Fibroblast of lung (primary cell): ENCODE measurements around the gene ZSCAN21. TPM values are rescaled to one million over a fixed set of nuclear protein-coding genes. Genes with fewer than 3 reads are reported as not detected.
"Not testable (repeated sequence)": the region's sequence is repeated elsewhere in the genome, so short reads cannot be mapped to it uniquely, and the experiment has no call there.

Source experiments
- DNase-seq, 2 donors: peaks; one replicate each; pipeline versions ENCODE4 v3.0.0 to v3.0.0-alpha.2; 2010; ENCODE audit warnings: low read depth in 2 of 2
- H2AFZ ChIP-seq: 2 replicates; pipeline ENCODE4 v1.5.1; 2012; ENCODE audit warnings: low read length, control low read depth, inconsistent platforms
- H3K27ac ChIP-seq: 2 replicates; pipeline ENCODE4 v1.5.1; 2011; ENCODE audit warnings: low read length, control low read depth; ENCODE audit not compliant: insufficient read depth
- H3K27me3 ChIP-seq: 2 replicates; pipeline ENCODE4 v1.5.1; 2011; ENCODE audit warnings: mild to moderate bottlenecking, low read length; ENCODE audit not compliant: control insufficient read depth, insufficient read depth
- H3K36me3 ChIP-seq: 2 replicates; pipeline ENCODE4 v1.5.1; 2011; ENCODE audit warnings: low read length; ENCODE audit not compliant: control insufficient read depth, insufficient read depth
- H3K4me1 ChIP-seq: 2 replicates; pipeline ENCODE4 v1.5.1; 2011; ENCODE audit warnings: low read length; ENCODE audit not compliant: control insufficient read depth, insufficient read depth; ENCODE audit errors: extremely low read depth
- H3K4me2 ChIP-seq: 2 replicates; pipeline ENCODE4 v1.5.1; 2011; ENCODE audit warnings: low read length, control low read depth; ENCODE audit not compliant: insufficient read depth; ENCODE audit errors: extremely low read depth
- H3K4me3 ChIP-seq, 4 experiments: fragments of 200-600 bp in 1 of 4; sonication (generic) in 1 of 4; replicated peaks in 1 of 4; 2 replicates each; pipeline ENCODE4 v1.5.1; 2011 to 2016; ENCODE audit warnings: low read length in 4 of 4, low read depth in 3 of 4, mild to moderate bottlenecking in 3 of 4, control low read depth in 2 of 4, inconsistent platforms in 1 of 4, mixed read lengths in 1 of 4; ENCODE audit not compliant: insufficient read depth in 1 of 4; ENCODE audit errors: control extremely low read depth in 1 of 4
- H3K79me2 ChIP-seq: 2 replicates; pipeline ENCODE4 v1.5.1; 2012; ENCODE audit warnings: mild to moderate bottlenecking, low read length, inconsistent platforms; ENCODE audit not compliant: control insufficient read depth, insufficient read depth
- H3K9ac ChIP-seq: 2 replicates; pipeline ENCODE4 v1.5.1; 2011; ENCODE audit warnings: mild to moderate bottlenecking, low read length, control low read depth; ENCODE audit not compliant: insufficient read depth
- H3K9me3 ChIP-seq: 2 replicates; pipeline ENCODE4 v1.5.1; 2012; ENCODE audit warnings: low read depth, low read length; ENCODE audit not compliant: control insufficient read depth, insufficient read depth
- H4K20me1 ChIP-seq: 2 replicates; pipeline ENCODE4 v1.5.1; 2011; ENCODE audit warnings: low read length; ENCODE audit not compliant: control insufficient read depth, insufficient read depth; ENCODE audit errors: extremely low read depth
- EZH2 ChIP-seq: IDR thresholded peaks from 2 replicates; pipeline ENCODE4 v1.5.1; 2012; ENCODE audit warnings: low read length, control low read depth, mild to moderate bottlenecking; ENCODE audit errors: missing control alignments
- polyA plus RNA-seq, 2 donors: library from polyadenylated mRNA; depleted of rRNA in 1 of 2; stranded (reverse) in 1 of 2; unstranded in 1 of 2; fragments of >200 nt; gene quantifications; 2 replicates each; pipeline ENCODE4 v1.2.1, GENCODE V29; 2011 to 2012; ENCODE audit warnings: missing spikeins in 1 of 2
- total RNA-seq: library from RNA; depleted of rRNA; stranded (reverse); fragments of >200 nt; gene quantifications from 2 replicates; pipeline ENCODE4 v1.2.1, GENCODE V29; 2014
- TF ChIP-seq, protein P1 (sequence below), 2 donors: IDR thresholded peaks in 1 of 2; conservative IDR thresholded peaks in 1 of 2; 1 replicate in 1 of 2; 2 replicates in 1 of 2; pipeline ENCODE4 v1.5.1; 2011 to 2012; ENCODE audit warnings: low read length in 2 of 2, control low read depth in 1 of 2, inconsistent platforms in 1 of 2, low read depth in 1 of 2, mild to moderate bottlenecking in 1 of 2

The ZSCAN21 gene
- total and polyA plus RNA-seq, 2 donors (not counting 1 experiment from before 2014, with no cell fraction given): 11.1 to 11.3 TPM

- Histone ChIP-seq H3K9ac (no peak overlapping the region), H3K27me3 (no peaks in the 10 kb centered on the region), H3K79me2 (peaks cover 3% of the 10 kb centered on the region), H4K20me1 (no peaks in the 10 kb centered on the region), H3K4me3 (no peak overlapping the region), H2AFZ (no peak overlapping the region), H3K4me1 (no peaks in the 10 kb centered on the region), H3K4me2 (no peak overlapping the region), H3K36me3 (no peaks in the 10 kb centered on the region), H3K27ac (no peak overlapping the region), H3K9me3 (no peaks in the 10 kb centered on the region)
- no peak for DNase-seq
- no peak for TF ChIP-seq EZH2
- TF ChIP-seq, protein P1, sequence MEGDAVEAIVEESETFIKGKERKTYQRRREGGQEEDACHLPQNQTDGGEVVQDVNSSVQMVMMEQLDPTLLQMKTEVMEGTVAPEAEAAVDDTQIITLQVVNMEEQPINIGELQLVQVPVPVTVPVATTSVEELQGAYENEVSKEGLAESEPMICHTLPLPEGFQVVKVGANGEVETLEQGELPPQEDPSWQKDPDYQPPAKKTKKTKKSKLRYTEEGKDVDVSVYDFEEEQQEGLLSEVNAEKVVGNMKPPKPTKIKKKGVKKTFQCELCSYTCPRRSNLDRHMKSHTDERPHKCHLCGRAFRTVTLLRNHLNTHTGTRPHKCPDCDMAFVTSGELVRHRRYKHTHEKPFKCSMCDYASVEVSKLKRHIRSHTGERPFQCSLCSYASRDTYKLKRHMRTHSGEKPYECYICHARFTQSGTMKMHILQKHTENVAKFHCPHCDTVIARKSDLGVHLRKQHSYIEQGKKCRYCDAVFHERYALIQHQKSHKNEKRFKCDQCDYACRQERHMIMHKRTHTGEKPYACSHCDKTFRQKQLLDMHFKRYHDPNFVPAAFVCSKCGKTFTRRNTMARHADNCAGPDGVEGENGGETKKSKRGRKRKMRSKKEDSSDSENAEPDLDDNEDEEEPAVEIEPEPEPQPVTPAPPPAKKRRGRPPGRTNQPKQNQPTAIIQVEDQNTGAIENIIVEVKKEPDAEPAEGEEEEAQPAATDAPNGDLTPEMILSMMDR (conservative IDR thresholded peaks at IDR 0.05 in 1 of 2, IDR thresholded peaks at IDR 0.05 in 1 of 2; ENCODE audit: low read depth in 1 of 2, low read length in 2 of 2): no peak
Observed at GRCh38 chr7:100010901-100011300, 38.7 kb upstream of the ZSCAN21 start.

- no peaks in the 10 kb centered on the region for H4K20me1 ChIP-seq
- TF ChIP-seq, protein P1 (conservative IDR thresholded peaks at IDR 0.05 in 1 of 2, IDR thresholded peaks at IDR 0.05 in 1 of 2; ENCODE audit: low read depth in 1 of 2, low read length in 2 of 2): no peak
- TF ChIP-seq EZH2: no peak
- H3K9me3 ChIP-seq: no peaks in the 10 kb centered on the region
- no peaks in the 10 kb centered on the region for H3K27me3 ChIP-seq
- DNase-seq: no peak
- H3K9ac ChIP-seq: no peak overlapping the region
- H2AFZ ChIP-seq: no peak overlapping the region
- no peaks in the 10 kb centered on the region for H3K4me1 ChIP-seq
- H3K36me3 ChIP-seq: no peaks in the 10 kb centered on the region
- no peak overlapping the region for H3K27ac ChIP-seq
- H3K4me2 ChIP-seq: no peak overlapping the region
- no peak overlapping the region for H3K4me3 ChIP-seq
- peaks cover 9% of the 10 kb centered on the region for H3K79me2 ChIP-seq
Observed at GRCh38 chr7:100011516-100011915, 38.1 kb upstream of the ZSCAN21 start.

GRCh38 chr7:100012385-100013327 is 36.9 kb upstream of the ZSCAN21 start:
- not testable (repeated sequence) for H3K9me3 ChIP-seq, H3K27ac ChIP-seq

More at GRCh38 chr7:100012385-100013327, 36.9 kb upstream of the ZSCAN21 start:
- not testable (repeated sequence) for H3K4me2 ChIP-seq, H3K36me3 ChIP-seq, H3K27me3 ChIP-seq, DNase-seq, H3K9ac ChIP-seq, H3K4me3 ChIP-seq, H4K20me1 ChIP-seq, H2AFZ ChIP-seq, H3K4me1 ChIP-seq
- H3K79me2 ChIP-seq: peaks cover 21% of the 10 kb centered on the region
